Measurements from ENCODE around the gene KRI1.
"Not testable (repeated sequence)": the region's sequence is repeated elsewhere in the genome, so short reads cannot be mapped to it uniquely, and the experiment has no call there.

KRI1 gene

GRCh38 chr19:10575011-10575716 lies 9.4 kb upstream of the KRI1 start:
- no peak for DNase-seq

- no peak for DNase-seq
Observed at GRCh38 chr19:10574462-10574861, 8.7 kb upstream of the KRI1 start.

- not testable (repeated sequence) for DNase-seq
Observed at GRCh38 chr19:10573793-10574192, 8.0 kb upstream of the KRI1 start.

GRCh38 chr19:10568826-10569651 lies 3.2 kb upstream of the KRI1 start, which contains the start of gene CDKN2D:
Gene CDKN2D (minus strand): TSS chr19:10568979. CDS start chr19:10568653, 326 bp downstream.
- DNase-seq = peak; percentile 100

GRCh38 chr19:10568062-10568825 lies 2.4 kb upstream of the KRI1 start:
- DNase-seq = peak; percentile 66

- DNase-seq = no peak
Observed at GRCh38 chr19:10567656-10568055, 1.8 kb upstream of the KRI1 start.

GRCh38 chr19:10566658-10567410 lies 1.0 kb upstream of the KRI1 start:
- DNase-seq = peak; percentile 60

GRCh38 chr19:10566408-10566657 lies 523 bp upstream of the KRI1 start:
- DNase-seq = no peak

GRCh38 chr19:10565028-10565566 lies 713 bp downstream of the KRI1 start:
- peak; percentile 80 for DNase-seq

- DNase-seq = no peak
Observed at GRCh38 chr19:10562609-10563008, 3.2 kb downstream of the KRI1 start.

- no peak for DNase-seq
Observed at GRCh38 chr19:10560154-10560553, 5.7 kb downstream of the KRI1 start.

- no peak for DNase-seq
Observed at GRCh38 chr19:10557603-10558197, 8.1 kb downstream of the KRI1 start.

GRCh38 chr19:10555610-10555973 lies 10.2 kb downstream of the KRI1 start:
- no peak for DNase-seq

GRCh38 chr19:10554760-10555609 lies 10.8 kb downstream of the KRI1 start:
- DNase-seq = no peak

- DNase-seq = no peak
Observed at GRCh38 chr19:10553943-10554381, 11.8 kb downstream of the KRI1 start.

GRCh38 chr19:10553087-10553667 lies 12.6 kb downstream of the KRI1 start:
- DNase-seq = no peak

- DNase-seq = no peak
Observed at GRCh38 chr19:10552510-10553053, 13.2 kb downstream of the KRI1 start.

- DNase-seq = peak; percentile 67
Observed at GRCh38 chr19:10551698-10552301, 14.0 kb downstream of the KRI1 start.

GRCh38 chr19:10551006-10551405 lies 14.8 kb downstream of the KRI1 start:
- DNase-seq = not testable (repeated sequence)

- no peak for DNase-seq
Observed at GRCh38 chr19:10550336-10550735, 15.5 kb downstream of the KRI1 start.

Measured in RPMI8226 (cell line).